AG09319 (cell line): Measurements from ENCODE around the gene MDFI.

Experiments used
- DNase-seq: peaks from one replicate; pipeline ENCODE4 v3.0.0-alpha.2; 2010; ENCODE audit warnings: low read depth; ENCODE audit errors: extremely low read depth
- CTCF ChIP-seq: IDR thresholded peaks from 2 replicates; pipeline ENCODE4 v1.5.1; 2011; ENCODE audit warnings: low read depth, mild to moderate bottlenecking, inconsistent platforms, low read length, moderate library complexity

MDFI gene

GRCh38 chr6:41602864-41603608 is 35.2 kb upstream of the MDFI start:
- peak; percentile 44 for DNase-seq
- peak; percentile 96 for TF ChIP-seq CTCF

- TF ChIP-seq CTCF: no peak
- no peak for DNase-seq
Observed at GRCh38 chr6:41604006-41604405, 34.3 kb upstream of the MDFI start.

GRCh38 chr6:41605649-41606048 is 32.6 kb upstream of the MDFI start:
- no peak for DNase-seq
- TF ChIP-seq CTCF: no peak

GRCh38 chr6:41607036-41607435 is 31.2 kb upstream of the MDFI start:
- no peak for DNase-seq
- no peak for TF ChIP-seq CTCF

GRCh38 chr6:41607736-41608135 is 30.5 kb upstream of the MDFI start:
- TF ChIP-seq CTCF: no peak
- no peak for DNase-seq

- DNase-seq: no peak
- no peak for TF ChIP-seq CTCF
Observed at GRCh38 chr6:41608443-41609151, 29.7 kb upstream of the MDFI start.

GRCh38 chr6:41614715-41615114 is 23.6 kb upstream of the MDFI start:
- TF ChIP-seq CTCF: no peak
- no peak for DNase-seq
